ENCODE measurements around the gene ZNF582.

DNA sequence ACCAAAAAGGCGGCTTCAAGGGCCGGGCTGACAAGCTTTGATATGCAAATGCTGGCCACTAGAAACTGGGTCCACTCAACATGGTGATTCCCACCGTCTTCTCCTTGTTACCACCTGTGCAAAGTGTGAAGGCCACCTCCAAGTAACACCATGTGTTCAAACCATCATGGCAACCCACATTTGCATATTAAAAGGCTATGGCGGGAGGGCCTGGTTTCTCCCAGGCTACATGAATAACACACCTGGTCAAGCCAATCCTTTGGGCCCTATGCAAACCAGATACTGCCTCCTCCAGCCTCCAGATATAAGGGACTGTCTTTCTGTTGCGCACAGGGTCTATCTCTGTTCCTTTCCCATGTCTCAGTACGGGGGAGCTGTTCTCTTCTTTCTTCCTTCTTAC, 42.1 kb downstream of the ZNF582 start:
- TF ChIP-seq, protein P1, sequence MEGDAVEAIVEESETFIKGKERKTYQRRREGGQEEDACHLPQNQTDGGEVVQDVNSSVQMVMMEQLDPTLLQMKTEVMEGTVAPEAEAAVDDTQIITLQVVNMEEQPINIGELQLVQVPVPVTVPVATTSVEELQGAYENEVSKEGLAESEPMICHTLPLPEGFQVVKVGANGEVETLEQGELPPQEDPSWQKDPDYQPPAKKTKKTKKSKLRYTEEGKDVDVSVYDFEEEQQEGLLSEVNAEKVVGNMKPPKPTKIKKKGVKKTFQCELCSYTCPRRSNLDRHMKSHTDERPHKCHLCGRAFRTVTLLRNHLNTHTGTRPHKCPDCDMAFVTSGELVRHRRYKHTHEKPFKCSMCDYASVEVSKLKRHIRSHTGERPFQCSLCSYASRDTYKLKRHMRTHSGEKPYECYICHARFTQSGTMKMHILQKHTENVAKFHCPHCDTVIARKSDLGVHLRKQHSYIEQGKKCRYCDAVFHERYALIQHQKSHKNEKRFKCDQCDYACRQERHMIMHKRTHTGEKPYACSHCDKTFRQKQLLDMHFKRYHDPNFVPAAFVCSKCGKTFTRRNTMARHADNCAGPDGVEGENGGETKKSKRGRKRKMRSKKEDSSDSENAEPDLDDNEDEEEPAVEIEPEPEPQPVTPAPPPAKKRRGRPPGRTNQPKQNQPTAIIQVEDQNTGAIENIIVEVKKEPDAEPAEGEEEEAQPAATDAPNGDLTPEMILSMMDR (IDR thresholded peaks at IDR 0.05), result no peak
- TF ChIP-seq POLR2A (IDR thresholded peaks at IDR 0.05) (no peak), EP300 (IDR thresholded peaks at IDR 0.05) (no peak)
